HG03457 (cell line): ENCODE results near the gene TAAR8.
"Not testable (repeated sequence)": the region's sequence is repeated elsewhere in the genome, so short reads cannot be mapped to it uniquely, and the experiment has no call there.

ENCODE experiments used
- ATAC-seq: cut with Tn5 transposase; IDR thresholded peaks from one replicate; pipeline ENCODE4 v1.9.1; 2021; ENCODE audit warnings: moderate number of reproducible peaks; ENCODE audit not compliant: unreplicated experiment

TAAR8 gene

DNA sequence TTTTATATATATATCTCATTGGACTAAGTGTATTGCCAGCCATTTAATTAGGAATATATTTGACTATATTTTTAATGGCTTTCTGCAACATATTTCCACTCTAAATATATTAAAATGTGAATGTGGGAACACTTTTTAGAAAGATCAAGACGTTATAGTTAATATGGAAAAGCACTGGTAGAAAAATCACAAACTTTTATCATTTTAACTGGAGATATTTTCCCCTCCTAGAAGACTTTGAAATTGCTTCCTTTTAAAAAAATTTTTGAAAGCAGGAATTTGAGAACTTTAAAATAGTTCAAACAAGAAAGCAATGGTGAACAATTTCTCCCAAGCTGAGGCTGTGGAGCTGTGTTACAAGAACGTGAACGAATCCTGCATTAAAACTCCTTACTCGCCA is 14.5 kb upstream of the TAAR8 start, which contains the start of gene TAAR9:
TAAR9 (plus strand) TSS at position 301 of the 400 bp plus-strand sequence; CDS start at position 314, 13 bp downstream.
- no peak for ATAC-seq

- ATAC-seq: no peak
These were observed 7.6 kb upstream of the TAAR8 start for GRCh38 chr6:132544826-132545225.

DNA sequence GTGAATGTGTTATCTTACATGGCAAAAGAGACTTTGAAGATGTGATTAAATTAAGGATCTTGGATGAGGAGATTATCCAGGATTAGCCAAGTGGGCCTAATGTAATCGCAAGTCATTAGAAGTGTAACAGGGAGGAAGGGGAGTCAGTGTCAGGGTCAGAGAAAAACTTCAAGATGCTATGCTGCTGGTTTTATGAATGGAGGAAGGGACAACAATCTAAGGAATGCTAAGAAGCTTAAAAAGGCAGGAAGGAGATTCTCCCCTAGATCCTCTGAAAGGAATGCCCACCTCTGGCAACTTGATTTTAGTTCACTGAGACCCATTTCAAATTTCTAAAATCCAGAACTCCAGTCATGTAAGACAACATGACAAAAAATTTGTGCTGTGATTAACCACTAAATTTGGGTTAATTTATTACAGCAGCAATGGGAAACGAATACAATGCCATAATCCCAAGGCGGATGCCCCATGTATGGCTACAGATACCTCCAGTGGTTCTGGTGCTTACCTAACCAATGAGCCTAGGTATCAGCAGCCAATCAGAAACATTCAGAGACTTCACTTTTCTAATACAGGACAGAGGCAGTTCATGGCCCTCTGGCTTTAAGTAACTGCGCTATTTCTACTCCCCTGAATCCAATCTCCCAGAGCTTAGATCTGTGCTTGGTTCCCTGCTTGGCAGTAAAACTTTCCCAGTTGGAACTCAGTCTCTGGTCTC is 3.6 kb upstream of the TAAR8 start:
- ATAC-seq: no peak

- ATAC-seq: no peak
These were observed 1.3 kb upstream of the TAAR8 start for GRCh38 chr6:132551214-132551613.

GRCh38 chr6:132560087-132560486 is 7.6 kb downstream of the TAAR8 start:
- not testable (repeated sequence) for ATAC-seq

DNA sequence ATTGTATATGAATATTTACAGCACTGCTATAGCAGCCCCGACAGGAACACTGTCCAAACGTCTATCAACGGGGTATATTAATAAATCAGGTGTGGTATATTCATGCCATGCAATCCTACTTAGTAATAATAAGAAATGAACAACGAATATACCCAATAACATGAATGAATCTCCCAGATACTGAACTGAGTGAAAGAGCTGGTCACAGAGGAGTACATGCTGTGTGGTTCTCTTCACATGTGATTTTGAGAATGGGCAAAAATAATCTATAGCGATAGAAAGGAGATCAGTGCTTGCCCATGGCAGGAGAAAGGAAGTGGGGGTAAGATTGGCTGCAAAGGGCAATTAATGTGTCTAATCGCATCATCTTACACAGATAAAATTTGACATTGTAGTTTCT is 13.9 kb downstream of the TAAR8 start:
- no peak for ATAC-seq

DNA sequence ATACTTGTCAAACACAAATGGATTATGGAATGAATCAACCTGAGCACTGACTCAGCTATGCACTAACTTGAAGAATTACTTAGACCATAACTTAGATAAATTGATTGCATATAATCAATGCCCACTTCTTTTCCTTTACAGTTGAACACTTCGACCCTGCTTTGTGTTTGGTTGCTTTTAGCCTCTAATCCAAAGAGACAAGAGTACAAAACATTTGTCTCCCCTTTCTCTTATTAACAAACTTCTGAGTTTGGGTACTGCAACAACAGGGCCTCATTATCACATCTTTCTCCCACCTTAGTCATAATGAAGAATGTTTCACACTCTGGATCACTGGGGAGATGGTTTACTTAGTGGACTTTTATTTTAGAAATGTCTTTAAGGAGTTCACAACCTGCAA is 15.1 kb downstream of the TAAR8 start:
- ATAC-seq: no peak

DNA sequence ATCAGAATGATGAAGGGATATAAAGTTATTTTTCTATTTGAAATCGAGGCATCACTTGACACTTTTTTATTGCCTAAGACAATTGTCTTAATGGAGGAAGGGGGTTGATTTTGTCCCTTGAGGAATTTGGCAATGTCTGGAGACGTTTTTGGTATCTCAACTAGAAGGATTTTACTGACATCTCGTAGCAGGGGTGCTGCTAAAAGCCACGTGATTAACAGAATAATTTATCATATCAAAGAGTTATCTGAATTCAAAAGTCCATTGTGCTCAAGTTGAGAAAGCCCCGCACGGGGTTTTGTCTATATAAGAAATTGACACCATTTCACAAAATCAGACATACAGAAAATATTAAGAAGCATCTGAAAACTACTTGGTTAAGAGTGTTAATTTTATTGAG is 16.1 kb downstream of the TAAR8 start:
- ATAC-seq: no peak

- no peak for ATAC-seq
These were observed 16.7 kb downstream of the TAAR8 start for GRCh38 chr6:132569170-132569569.

GRCh38 chr6:132570221-132570777 is 17.8 kb downstream of the TAAR8 start, which contains the start of gene TAAR6:
TAAR6 (plus strand) TSS chr6:132570322; CDS start chr6:132570322, 0 bp downstream.
- no peak for ATAC-seq

DNA sequence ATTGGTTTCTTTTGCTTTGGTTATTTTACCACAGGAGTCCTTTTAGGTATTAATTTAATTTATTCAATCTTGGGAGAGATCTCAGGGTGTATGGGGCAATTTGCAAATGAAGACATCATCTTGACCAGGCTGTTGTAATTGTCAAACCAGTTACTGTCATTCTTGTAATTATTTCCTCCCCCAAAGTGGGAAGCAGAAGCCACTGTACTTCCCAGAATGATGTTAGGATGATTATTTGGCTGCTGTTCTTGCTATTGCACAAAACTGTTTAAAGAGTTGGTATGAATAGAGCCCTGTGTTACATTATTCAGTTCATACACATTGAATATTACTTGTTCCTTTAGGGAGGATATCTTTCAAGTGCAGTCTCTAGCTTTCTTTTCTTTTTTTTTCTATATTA is 19.3 kb downstream of the TAAR8 start:
- no peak for ATAC-seq

- no peak for ATAC-seq
These were observed 32.2 kb downstream of the TAAR8 start for GRCh38 chr6:132584698-132585097.

GRCh38 chr6:132587424-132587823 is 35.0 kb downstream of the TAAR8 start:
- no peak for ATAC-seq

- no peak for ATAC-seq
These were observed 37.0 kb downstream of the TAAR8 start, which contains the start of gene TAAR5 for GRCh38 chr6:132589454-132589853. TAAR5 (minus strand) TSS chr6:132589741; CDS start chr6:132589686, 55 bp downstream.

GRCh38 chr6:132590362-132590761 is 37.9 kb downstream of the TAAR8 start:
- ATAC-seq: no peak

DNA sequence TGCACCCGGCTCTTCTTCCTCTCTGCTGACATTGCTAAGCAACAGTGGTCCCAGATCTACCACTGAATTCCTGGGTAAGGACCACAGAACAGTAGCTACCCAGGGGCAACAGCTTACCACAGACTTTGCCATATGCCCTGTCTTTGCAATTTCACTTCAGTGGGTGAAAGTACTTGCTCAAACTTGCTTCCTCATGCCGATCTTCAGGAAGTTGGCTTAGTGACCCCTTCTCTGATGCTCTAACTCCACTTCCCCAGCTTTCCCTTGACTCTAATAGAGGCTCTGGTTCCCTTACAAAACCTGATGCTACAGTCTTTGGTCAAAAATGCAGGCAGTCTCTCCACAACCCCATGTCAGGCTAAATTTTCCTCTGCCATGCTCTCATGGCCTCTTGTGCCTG is 40.4 kb downstream of the TAAR8 start:
- no peak for ATAC-seq

GRCh38 chr6:132596201-132596600 is 43.7 kb downstream of the TAAR8 start:
- ATAC-seq: no peak

DNA sequence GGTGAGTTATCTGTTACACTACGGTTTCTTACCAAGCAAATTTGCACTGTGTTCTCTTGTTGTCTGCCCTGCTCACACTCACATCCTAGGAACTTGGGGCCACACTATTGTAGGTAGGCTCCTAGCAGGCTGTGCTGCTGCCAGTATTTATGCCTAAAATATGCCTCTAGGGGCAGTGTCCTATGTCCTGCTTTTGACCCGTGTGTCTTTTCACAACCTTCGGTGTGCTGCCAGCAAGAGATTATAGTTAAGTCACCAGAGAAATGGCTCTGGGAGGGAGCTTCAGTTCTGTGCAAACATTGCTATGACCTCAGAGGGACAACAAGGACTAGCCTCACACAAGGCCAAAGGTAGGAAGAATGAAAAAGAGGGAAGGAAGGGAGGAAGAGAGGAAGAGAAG is 46.0 kb downstream of the TAAR8 start:
- no peak for ATAC-seq

DNA sequence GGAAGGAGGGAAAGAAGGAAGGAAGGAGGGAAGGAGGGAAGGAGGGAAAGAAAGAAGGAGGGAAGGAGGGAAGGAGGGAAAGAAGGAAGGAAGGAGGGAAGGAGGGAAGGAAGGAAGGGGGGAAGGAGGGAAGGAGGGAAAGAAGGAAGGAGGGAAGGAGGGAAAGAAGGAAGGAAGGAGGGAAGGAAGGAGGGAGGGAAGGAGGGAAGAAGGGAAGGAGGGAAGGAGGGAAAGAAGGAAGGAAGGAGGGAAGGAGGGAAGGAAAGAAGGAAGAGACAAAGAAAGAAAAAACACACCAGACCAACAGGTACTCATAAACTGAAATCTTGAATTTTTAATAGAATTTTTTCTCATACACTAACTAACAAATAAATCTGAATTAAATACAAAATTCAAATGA is 48.4 kb downstream of the TAAR8 start:
- not testable (repeated sequence) for ATAC-seq
